T-helper 2 cell treated with Interferon-gamma antibody and Interleukin-4, amounts not matched to agents 5 μg/mL and 100 μg/mL, for 36 hours (primary cell): ENCODE data around the gene C1QTNF4.
"Not testable (repeated sequence)": the region's sequence is repeated elsewhere in the genome, so short reads cannot be mapped to it uniquely, and the experiment has no call there.

Experiments
- DNase-seq: peaks from one replicate; pipeline ENCODE4 v3.0.0; 2021; ENCODE audit warnings: low spot score
- H3K27ac Mint-ChIP-seq: one replicate; pipeline ENCODE4 v1.8.0; 2021; ENCODE audit warnings: mild to moderate bottlenecking, mixed read lengths
- H3K27me3 Mint-ChIP-seq: one replicate; pipeline ENCODE4 v1.8.0; 2021; ENCODE audit warnings: low read depth, mixed read lengths
- H3K36me3 Mint-ChIP-seq: one replicate; pipeline ENCODE4 v1.8.0; 2021; ENCODE audit warnings: low read depth, mixed read lengths
- H3K4me1 Mint-ChIP-seq: one replicate; pipeline ENCODE4 v1.8.0; 2021; ENCODE audit warnings: low read depth, mixed read lengths
- H3K4me3 Mint-ChIP-seq: one replicate; pipeline ENCODE4 v1.8.0; 2022; ENCODE audit warnings: mild to moderate bottlenecking, moderate library complexity, mixed read lengths
- H3K9me3 Mint-ChIP-seq: one replicate; pipeline ENCODE4 v1.8.0; 2021; ENCODE audit warnings: mixed read lengths

The C1QTNF4 gene

DNA sequence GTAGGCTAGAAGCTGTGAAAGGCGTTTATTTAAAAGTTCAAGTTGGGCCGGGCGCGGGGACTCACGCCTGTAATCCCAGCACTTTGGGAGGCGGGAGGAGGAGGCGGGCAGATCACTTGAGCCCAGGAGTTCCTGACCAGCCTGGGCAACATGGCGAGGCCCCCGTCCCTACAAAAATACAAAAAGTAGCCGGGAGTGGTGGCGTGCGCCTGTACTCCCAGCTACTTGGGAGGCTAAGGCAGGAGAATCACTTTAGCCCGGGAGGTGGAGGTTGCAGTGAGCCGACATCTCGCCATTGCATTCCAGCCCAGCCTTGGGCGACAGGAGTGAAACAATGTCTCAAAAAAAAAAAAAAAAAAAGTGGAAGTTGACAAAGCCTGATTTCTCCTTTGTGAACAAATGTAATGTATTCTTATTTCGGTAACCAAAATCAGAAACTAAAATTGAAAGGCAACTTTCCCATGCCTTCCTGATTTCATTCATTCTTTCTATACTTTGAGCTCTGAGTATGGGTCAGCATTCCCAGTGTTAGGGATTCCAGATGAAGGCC, 28.0 kb downstream of the C1QTNF4 start:
- DNase-seq: no peak
- Mint-ChIP-seq H3K4me3 (peak overlapping the region; percentile 84), H3K27ac (peak overlapping the region; percentile 57), H3K27me3 (no peaks in the 10 kb centered on the region), H3K4me1 (peaks cover 12% of the 10 kb centered on the region), H3K36me3 (peaks cover 15% of the 10 kb centered on the region), H3K9me3 (no peaks in the 10 kb centered on the region)

DNA sequence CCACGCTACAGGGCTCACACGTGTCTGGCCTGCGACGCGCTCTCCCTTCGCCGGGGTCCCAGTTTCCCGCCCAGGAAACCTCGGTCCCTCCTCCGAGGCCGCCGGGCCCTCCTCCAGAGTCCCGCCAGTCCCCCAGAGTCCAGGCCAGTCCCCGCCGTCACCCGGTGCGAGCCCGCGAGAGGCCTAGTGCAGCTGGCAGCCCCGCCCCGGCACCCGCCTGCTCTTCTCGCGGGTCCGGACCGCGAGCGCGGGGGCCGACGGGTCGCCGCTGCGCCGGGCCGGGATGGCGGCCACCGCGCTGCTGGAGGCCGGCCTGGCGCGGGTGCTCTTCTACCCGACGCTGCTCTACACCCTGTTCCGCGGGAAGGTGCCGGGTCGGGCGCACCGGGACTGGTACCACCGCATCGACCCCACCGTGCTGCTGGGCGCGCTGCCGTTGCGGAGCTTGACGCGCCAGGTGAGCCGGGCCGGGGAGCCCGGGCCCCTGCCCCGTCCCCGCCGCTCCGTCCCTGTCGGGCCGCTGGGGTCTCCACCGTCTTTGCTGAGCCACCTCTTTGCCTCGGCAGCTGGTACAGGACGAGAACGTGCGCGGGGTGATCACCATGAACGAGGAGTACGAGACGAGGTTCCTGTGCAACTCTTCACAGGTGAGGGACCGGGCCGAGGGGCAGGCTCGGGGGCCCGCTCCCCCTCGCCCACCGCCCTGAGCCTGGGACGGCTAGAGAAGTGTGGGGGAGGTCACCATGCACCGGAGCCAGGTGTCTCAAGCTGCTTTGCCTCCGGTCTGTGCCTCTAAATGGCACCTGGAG, 28.7 kb downstream of the C1QTNF4 start, which contains the start of gene PTPMT1:
PTPMT1 (plus strand) TSS at position 260 of the 809 bp plus-strand sequence; CDS start at position 284, 24 bp downstream.
- DNase-seq: peak; percentile 73
- H3K27me3 Mint-ChIP-seq: no peaks in the 10 kb centered on the region
- H3K4me1 Mint-ChIP-seq: peaks cover 12% of the 10 kb centered on the region
- H3K36me3 Mint-ChIP-seq: peaks cover 13% of the 10 kb centered on the region
- H3K4me3 Mint-ChIP-seq: peak within 1 kb of the TSS; percentile 84
- no peaks in the 10 kb centered on the region for H3K9me3 Mint-ChIP-seq
- H3K27ac Mint-ChIP-seq: peak within 1 kb of the TSS; percentile 75

DNA sequence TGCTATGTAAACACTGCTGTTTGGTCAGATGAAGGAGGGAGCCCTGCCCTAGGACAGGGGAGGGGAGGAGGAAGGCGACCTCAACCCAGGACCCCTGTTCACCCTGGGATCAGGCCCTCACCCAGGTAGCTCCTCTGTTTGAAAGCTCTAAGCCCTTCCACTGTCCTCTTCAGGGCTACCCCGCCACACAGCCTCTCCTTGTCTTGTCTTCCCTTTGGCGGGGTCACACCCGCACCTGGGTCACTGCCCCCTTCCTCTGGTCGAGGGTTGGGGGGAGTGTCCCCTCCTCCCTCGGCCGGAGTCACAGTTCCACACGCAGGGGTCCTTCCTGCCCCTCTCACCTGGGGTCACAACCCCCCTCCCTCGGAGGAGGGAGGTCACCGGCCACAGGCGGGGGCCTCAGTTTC, 29.3 kb downstream of the C1QTNF4 start:
- H3K27ac Mint-ChIP-seq: peak overlapping the region; percentile 75
- H3K9me3 Mint-ChIP-seq: no peaks in the 10 kb centered on the region
- H3K36me3 Mint-ChIP-seq: peaks cover 10% of the 10 kb centered on the region
- peaks cover 12% of the 10 kb centered on the region for H3K4me1 Mint-ChIP-seq
- peak overlapping the region; percentile 77 for H3K4me3 Mint-ChIP-seq
- no peaks in the 10 kb centered on the region for H3K27me3 Mint-ChIP-seq
- no peak for DNase-seq

DNA sequence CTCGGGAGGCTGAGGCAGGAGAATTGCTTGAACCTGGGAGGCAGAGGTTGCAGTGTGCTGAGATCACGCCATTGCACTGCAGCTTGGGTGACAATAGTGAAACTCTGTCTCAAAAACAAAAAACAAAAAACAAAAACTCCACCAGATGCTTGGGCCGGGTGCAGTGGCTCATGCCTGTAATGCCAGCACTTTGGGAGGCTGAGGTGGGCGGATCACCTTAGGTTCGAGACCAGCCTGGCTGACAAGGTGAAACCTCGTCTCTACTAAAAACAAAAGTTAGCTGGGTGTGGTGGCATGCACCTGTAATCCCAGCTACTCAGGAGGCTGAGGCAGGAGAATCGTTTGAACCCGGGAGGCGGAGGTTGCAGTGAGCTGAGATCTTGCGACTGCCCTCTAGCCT, 29.8 kb downstream of the C1QTNF4 start:
- not testable (repeated sequence) for H3K27me3 Mint-ChIP-seq, DNase-seq, H3K36me3 Mint-ChIP-seq, H3K9me3 Mint-ChIP-seq
- peak overlapping the region; percentile 43 for H3K4me3 Mint-ChIP-seq
- H3K4me1 Mint-ChIP-seq: peaks cover 12% of the 10 kb centered on the region
- peak overlapping the region; percentile 49 for H3K27ac Mint-ChIP-seq

DNA sequence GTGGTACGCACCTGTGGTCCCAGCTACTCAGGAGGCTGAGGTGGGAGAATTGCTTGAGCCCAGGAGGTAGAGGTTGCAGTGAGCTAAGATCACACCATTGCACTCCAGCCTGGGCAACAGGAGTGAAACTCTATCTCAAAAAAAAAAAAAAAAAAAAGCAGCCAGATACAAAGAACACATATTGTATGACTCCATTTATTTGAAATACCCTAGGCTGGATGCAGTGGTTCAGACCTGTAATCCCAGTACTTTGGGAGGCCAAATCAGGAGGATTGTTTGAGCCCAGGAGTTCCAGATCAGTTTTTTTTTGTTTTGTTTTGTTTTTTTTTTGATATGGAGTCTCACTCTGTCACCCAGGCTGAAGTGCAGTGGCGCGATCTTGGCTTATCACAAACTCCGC, 31.8 kb downstream of the C1QTNF4 start:
- H3K27me3 Mint-ChIP-seq, H3K4me3 Mint-ChIP-seq, H3K9me3 Mint-ChIP-seq, H3K36me3 Mint-ChIP-seq, H3K27ac Mint-ChIP-seq, DNase-seq: not testable (repeated sequence)
- peaks cover 12% of the 10 kb centered on the region for H3K4me1 Mint-ChIP-seq

DNA sequence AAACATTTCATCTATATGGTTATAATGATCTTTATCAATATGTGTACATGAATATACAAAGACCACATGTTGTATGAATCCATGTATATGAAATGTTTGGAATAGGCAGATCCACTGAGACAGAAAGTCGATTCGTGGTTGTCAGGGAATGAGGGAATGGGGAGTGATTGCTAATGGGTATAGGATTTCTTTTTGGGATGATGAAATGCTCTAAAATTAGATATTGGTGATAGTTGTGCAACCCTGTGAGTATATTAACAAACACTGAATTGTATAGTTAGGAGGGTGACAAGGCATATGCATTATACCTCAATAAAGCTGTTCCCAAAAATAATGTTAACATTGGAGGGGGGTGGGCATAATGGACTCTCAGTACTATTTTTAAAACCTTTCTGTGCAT, 33.8 kb downstream of the C1QTNF4 start:
- no peak overlapping the region for H3K4me3 Mint-ChIP-seq
- H3K9me3 Mint-ChIP-seq: no peaks in the 10 kb centered on the region
- H3K27ac Mint-ChIP-seq: no peak overlapping the region
- no peaks in the 10 kb centered on the region for H3K27me3 Mint-ChIP-seq
- no peak for DNase-seq
- H3K36me3 Mint-ChIP-seq: peaks cover 1% of the 10 kb centered on the region
- H3K4me1 Mint-ChIP-seq: peaks cover 4% of the 10 kb centered on the region

DNA sequence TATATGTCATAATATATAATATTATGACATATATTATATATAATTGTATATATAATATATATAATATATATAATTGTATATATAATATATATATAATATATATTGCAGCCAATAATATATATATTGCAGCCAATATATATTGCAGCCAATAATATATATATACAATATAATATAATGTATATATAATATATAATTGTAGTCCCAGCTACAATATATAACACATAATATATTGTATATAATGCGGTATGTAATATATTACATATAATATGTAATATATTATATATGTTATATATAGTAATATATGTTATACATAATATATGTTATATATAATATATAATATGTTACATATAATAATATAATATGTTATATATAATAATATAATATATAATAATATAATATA, 35.5 kb downstream of the C1QTNF4 start:
- H3K4me1 Mint-ChIP-seq: peaks cover 5% of the 10 kb centered on the region
- no peak for DNase-seq
- no peaks in the 10 kb centered on the region for H3K27me3 Mint-ChIP-seq
- H3K36me3 Mint-ChIP-seq: peaks cover 1% of the 10 kb centered on the region
- no peak overlapping the region for H3K4me3 Mint-ChIP-seq
- H3K9me3 Mint-ChIP-seq: no peaks in the 10 kb centered on the region
- no peak overlapping the region for H3K27ac Mint-ChIP-seq

DNA sequence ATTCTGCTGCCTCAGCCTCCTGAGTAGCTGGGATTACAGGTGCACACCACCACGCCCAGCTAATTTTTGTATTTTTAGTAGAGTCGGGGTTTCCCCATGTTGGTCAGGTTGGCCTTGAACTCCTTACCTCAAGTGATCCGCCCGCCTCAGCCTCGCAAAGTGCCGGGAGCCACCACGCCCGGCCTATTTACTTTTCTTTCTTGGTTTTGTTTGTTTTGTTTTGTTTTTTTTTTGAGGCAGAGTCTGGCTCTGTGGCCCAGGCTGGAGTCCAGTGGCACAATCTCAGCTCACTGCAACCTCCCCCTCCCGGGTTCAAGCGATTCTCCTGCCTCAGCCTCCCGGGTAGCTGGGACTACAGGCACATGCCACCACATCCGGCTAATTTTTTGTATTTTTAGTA, 37.2 kb downstream of the C1QTNF4 start:
- H3K4me3 Mint-ChIP-seq, H3K36me3 Mint-ChIP-seq, DNase-seq, H3K9me3 Mint-ChIP-seq, H3K27me3 Mint-ChIP-seq, H3K4me1 Mint-ChIP-seq, H3K27ac Mint-ChIP-seq: not testable (repeated sequence)

DNA sequence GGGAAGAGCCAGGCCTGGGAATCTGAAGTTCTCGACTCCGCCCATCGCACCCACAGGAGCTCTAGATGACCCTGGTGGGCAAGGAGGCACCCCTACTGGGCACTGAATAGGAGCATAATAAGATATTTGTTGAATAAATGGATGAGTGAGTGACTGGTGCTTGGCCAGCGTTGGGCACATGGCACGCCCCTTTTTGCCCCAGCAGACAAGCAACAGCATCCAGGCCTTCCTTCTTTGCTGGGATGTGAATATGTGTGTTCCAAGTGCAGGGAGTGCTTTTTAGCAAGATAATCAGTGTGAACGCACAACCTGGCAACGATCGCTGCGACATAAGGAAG, 40.8 kb downstream of the C1QTNF4 start:
- Mint-ChIP-seq H3K4me3 (peak overlapping the region; percentile 90), H3K4me1 (peaks cover 28% of the 10 kb centered on the region), H3K27me3 (no peaks in the 10 kb centered on the region), H3K9me3 (no peaks in the 10 kb centered on the region), H3K27ac (peak overlapping the region; percentile 74), H3K36me3 (peaks cover 24% of the 10 kb centered on the region)
- DNase-seq: no peak

DNA sequence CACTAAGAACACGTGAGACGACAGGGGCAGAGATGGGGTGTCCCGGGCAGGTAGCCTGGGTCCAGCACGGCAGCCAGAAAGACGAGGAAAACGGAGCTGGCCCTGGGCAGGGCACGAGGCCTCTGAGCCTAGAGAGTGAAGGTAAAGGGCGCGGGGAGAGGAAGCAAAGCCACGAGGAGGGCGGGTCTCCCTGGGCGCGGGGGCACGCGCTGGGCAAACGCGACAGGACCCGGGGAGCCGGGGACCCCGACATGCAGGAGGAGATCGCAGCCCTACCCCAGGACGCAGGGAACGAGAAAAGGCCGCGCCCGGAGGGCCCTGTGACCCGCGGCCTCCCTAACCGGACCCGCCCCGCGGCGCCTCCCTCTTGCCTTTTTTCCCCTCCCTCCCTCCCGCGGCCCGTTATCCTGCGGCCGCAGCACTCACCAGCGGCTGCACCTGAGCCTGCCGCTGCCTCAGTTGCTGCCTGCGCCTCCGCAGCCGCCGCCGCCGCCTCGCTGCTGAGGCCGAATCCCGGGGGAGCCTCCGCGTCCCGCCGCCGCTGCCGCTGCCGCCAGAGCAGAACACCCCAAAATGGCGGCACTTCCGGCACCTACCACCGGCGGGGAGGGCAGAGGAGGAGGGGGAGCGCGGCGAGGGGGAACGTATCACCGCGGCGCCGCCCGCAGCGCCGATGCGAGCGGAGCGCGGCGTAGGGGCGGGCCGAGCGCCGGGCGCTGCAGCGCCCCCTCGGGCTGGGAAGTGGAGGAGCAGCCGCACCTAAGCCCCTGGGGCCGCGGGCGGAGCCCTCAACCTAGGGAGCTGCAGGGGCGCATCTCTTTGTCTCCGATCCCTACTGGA, 41.4 kb downstream of the C1QTNF4 start, which contains the start of gene CELF1:
CELF1 (minus strand) TSS at position 567 of the 840 bp plus-strand sequence. CDS start 53,609 bp downstream, outside the sequence.
- peak; percentile 92 for DNase-seq
- H3K27ac Mint-ChIP-seq: peak within 1 kb of the TSS; percentile 95
- peaks cover 27% of the 10 kb centered on the region for H3K36me3 Mint-ChIP-seq
- peaks cover 31% of the 10 kb centered on the region for H3K4me1 Mint-ChIP-seq
- H3K9me3 Mint-ChIP-seq: no peaks in the 10 kb centered on the region
- H3K27me3 Mint-ChIP-seq: no peaks in the 10 kb centered on the region
- H3K4me3 Mint-ChIP-seq: peak within 1 kb of the TSS; percentile 98

DNA sequence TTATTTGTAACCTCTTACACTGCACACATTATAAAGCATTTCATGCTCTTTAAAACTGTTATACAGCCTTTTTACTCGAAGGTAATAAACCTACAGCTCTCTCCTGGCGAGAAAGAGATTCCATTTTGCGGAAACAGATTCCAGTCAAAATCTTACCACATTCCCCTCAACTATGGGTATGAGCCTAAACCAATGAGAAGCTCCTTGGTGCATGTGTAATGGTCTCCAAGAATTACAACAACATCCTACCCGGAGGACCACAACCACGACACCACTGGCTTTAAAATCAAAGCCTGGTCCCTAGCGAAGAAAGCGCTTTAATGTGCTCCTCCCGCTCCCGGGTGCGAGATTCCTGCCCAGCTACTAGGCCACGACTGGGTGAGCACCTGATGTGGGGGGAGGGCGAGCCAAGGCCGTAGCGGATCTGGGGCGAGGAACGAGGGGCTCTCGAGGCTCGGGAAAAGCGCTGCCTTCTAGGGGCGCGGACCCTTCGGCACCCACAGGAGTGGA, 42.1 kb downstream of the C1QTNF4 start:
- Mint-ChIP-seq H3K4me1 (peaks cover 31% of the 10 kb centered on the region), H3K4me3 (peak overlapping the region; percentile 98), H3K27ac (peak overlapping the region; percentile 95), H3K36me3 (peaks cover 29% of the 10 kb centered on the region), H3K9me3 (no peaks in the 10 kb centered on the region), H3K27me3 (no peaks in the 10 kb centered on the region)
- DNase-seq: no peak

DNA sequence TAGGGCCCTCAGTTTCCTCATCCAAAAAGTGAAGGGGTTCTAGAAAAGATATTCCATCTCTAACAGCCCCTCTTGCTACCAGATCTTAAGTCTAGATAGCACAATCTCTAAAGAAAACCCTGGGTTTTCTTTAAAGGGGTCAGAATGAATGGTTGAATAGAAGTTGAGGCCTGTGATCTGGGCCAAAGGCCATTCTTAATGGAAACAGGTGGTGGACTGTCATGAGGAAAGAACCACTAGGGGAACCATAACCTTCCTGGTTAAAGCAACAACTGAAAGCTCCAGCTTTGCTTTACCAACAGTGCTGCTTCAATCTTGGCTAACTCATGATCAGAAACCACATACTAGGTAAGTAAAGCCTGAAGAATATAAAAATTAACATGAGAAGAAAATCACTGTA, 43.1 kb downstream of the C1QTNF4 start:
- H3K27ac Mint-ChIP-seq: peak overlapping the region; percentile 95
- peaks cover 31% of the 10 kb centered on the region for H3K36me3 Mint-ChIP-seq
- DNase-seq: no peak
- peaks cover 32% of the 10 kb centered on the region for H3K4me1 Mint-ChIP-seq
- H3K9me3 Mint-ChIP-seq: no peaks in the 10 kb centered on the region
- no peaks in the 10 kb centered on the region for H3K27me3 Mint-ChIP-seq
- H3K4me3 Mint-ChIP-seq: peak overlapping the region; percentile 98

DNA sequence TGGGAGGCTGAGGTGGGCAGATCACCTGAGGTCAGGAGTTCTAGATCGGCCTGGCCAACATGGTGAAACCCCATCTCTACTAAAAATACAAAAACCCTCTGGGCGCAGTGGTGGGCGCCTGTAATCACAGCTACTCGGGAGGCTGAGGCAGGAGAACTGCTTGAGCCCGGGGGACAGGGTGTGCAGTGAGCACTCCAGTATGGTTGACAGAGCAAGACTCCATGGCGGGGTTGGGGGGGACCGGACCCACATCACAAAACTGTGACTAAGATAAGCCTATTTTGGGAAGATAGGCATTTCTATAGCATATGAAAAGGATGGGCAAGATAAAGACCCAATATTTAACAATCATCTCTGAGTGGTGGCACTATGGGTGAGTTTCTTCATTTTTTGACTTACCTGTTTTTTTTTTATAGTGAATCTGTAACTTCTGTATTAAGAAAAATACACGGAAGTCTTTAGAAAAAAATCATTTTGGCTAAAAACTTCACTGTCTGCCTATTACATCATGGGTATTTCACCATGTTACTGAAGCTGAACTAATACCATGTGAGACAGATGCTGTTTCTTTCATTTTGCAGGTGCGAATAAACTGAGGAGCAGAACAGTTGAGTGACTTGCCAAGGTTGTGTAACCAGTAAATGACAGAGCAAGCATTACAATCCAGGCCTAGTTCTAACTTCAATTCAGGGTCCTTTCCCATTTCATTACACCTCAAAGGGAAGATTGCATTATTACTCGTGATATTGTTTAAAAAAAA, 43.7 kb downstream of the C1QTNF4 start:
- Mint-ChIP-seq H3K27ac (peak overlapping the region; percentile 39), H3K4me1 (peaks cover 32% of the 10 kb centered on the region), H3K4me3 (peak overlapping the region; percentile 98), H3K9me3 (no peaks in the 10 kb centered on the region), H3K36me3 (peaks cover 29% of the 10 kb centered on the region), H3K27me3 (no peaks in the 10 kb centered on the region)
- DNase-seq: no peak
